ENCODE measurements around the gene ZFYVE9. TPM values are rescaled to one million over a fixed set of nuclear protein-coding genes. Genes with fewer than 3 reads are reported as not detected.

The ZFYVE9 gene
- total and polyA plus RNA-seq, 2 of the 13 experiments (the other 11 are each of a cell fraction or from before 2014, with no cell fraction given), result 9.2 to 19.8 TPM

- TF ChIP-seq ZNF550 (CRISPR knock-in tag; IDR thresholded peaks at IDR 0.05; ENCODE audit: borderline replicate concordance) (no peak), HOXA3 (CRISPR knock-in tag; IDR thresholded peaks at IDR 0.05) (peak; percentile 79; the same call in 1 of the 2 replicates), ZNF207 (IDR thresholded peaks at IDR 0.05; ENCODE audit: borderline replicate concordance) (no peak), GATAD1 (CRISPR knock-in tag; IDR thresholded peaks at IDR 0.05) (peak; percentile 79; the same call in 1 of the 2 replicates), ZNF616 (CRISPR knock-in tag; IDR thresholded peaks at IDR 0.05; ENCODE audit: low read depth) (no peak), ZNF451 (CRISPR knock-in tag; IDR thresholded peaks at IDR 0.05) (0 out of 2 replicates have a peak, but pooled peaks have one; percentile 15), ZNF766 (CRISPR knock-in tag; IDR thresholded peaks at IDR 0.05; ENCODE audit: borderline replicate concordance) (peak; percentile 89), TCF7 (IDR thresholded peaks at IDR 0.05; ENCODE audit: low read depth) (no peak), AGO2 (optimal IDR thresholded peaks at IDR 0.05; ENCODE audit: low read depth, low read length) (peak; percentile 86), FOXA1 (IDR thresholded peaks at IDR 0.05) (no peak), FOXA1 (CRISPR knock-in tag; IDR thresholded peaks at IDR 0.05) (0 out of 2 replicates have a peak, but pooled peaks have one; percentile 25), JUN (CRISPR knock-in tag; IDR thresholded peaks at IDR 0.05) (no peak), SALL1 (CRISPR knock-in tag; IDR thresholded peaks at IDR 0.05) (peak; percentile 86; the same call in 1 of the 2 replicates), GPN1 (CRISPR knock-in tag; IDR thresholded peaks at IDR 0.05; ENCODE audit: borderline replicate concordance) (no peak), PRDM4 (CRISPR knock-in tag; IDR thresholded peaks at IDR 0.05; ENCODE audit: borderline replicate concordance) (0 out of 2 replicates have a peak, but pooled peaks have one; percentile 24), ASH2L (IDR thresholded peaks at IDR 0.05; ENCODE audit: insufficient read length, low read depth, low read length) (peak; percentile 63), TEAD2 (CRISPR knock-in tag; IDR thresholded peaks at IDR 0.05) (0 out of 2 replicates have a peak, but pooled peaks have one; percentile 57)
- TF ChIP-seq, protein P1, sequence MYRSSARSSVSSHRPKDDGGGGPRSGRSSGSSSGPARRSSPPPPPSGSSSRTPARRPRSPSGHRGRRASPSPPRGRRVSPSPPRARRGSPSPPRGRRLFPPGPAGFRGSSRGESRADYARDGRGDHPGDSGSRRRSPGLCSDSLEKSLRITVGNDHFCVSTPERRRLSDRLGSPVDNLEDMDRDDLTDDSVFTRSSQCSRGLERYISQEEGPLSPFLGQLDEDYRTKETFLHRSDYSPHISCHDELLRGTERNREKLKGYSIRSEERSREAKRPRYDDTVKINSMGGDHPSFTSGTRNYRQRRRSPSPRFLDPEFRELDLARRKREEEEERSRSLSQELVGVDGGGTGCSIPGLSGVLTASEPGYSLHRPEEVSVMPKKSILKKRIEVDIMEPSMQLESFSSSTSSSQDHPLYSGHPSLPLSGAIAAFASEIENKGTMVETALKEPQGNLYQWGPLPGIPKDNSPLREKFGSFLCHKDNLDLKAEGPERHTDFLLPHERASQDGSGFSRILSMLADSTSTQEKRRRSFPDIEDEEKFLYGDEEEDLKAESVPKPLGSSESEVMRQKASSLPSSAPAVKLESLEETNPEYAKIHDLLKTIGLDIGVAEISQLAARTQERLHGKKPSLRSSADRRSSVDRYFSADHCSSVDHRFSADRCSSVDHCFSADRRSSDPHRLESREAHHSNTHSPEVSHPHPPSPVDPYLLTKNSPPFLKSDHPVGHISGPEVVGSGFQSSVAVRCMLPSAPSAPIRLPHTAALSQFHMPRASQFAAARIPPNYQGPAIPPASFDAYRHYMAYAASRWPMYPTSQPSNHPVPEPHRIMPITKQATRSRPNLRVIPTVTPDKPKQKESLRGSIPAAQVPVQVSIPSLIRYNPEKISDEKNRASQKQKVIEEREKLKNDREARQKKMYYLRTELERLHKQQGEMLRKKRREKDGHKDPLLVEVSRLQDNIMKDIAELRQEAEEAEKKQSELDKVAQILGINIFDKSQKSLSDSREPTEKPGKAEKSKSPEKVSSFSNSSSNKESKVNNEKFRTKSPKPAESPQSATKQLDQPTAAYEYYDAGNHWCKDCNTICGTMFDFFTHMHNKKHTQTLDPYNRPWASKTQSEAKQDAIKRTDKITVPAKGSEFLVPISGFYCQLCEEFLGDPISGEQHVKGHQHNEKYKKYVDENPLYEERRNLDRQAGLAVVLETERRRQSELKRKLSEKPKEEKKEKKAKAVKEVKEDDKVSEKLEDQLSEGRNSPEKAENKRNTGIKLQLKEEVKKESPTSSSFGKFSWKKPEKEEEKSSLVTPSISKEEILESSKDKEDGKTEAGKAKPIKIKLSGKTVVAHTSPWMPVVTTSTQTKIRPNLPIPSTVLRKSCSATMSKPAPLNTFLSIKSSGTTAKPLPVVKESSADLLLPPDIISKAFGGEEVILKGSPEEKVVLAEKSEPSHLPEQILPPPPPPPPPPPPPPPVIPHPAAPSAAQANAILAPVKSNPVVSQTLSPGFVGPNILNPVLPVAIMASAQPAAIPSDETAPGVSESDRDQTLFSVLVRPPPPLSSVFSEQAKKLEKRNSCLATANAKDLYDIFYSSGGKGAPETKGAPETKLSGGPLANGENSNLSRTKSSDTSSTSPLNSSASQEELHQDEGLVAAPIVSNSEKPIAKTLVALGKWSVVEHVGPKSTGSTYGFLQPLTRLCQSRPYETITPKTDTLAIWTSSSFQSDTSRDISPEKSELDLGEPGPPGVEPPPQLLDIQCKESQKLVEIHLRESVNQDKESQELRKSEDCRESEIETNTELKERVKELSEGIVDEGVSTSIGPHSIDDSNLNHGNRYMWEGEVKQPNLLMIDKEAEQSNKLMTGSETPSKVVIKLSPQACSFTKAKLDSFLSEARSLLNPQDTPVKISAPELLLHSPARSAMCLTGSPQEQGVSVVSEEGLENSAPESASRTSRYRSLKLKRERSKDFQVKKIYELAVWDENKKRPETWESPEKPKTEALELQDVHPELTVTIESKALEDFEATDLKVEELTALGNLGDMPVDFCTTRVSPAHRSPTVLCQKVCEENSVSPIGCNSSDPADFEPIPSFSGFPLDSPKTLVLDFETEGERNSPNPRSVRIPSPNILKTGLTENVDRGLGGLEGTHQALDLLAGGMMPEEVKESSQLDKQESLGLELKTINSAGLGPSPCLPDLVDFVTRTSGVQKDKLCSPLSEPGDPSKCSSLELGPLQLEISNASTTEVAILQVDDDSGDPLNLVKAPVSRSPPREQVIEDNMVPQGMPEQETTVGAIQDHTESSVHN (CRISPR knock-in tag; IDR thresholded peaks at IDR 0.05), result no peak
These were observed 224.0 kb downstream of the ZFYVE9 start, which contains the start of gene CC2D1B (continued) for GRCh38 chr1:52365746-52366516.

Measured in HepG2 (cell line).